Fibroblast of lung (primary cell): Measurements from ENCODE around the gene UVRAG. TPM values are rescaled to one million over a fixed set of nuclear protein-coding genes. Genes with fewer than 3 reads are reported as not detected.

ENCODE experiments used
- DNase-seq, 2 donors: peaks; one replicate each; pipeline versions ENCODE4 v3.0.0 to v3.0.0-alpha.2; 2010; ENCODE audit warnings: low read depth in 2 of 2
- H2AFZ ChIP-seq: 2 replicates; pipeline ENCODE4 v1.5.1; 2012; ENCODE audit warnings: low read length, control low read depth, inconsistent platforms
- H3K27ac ChIP-seq: 2 replicates; pipeline ENCODE4 v1.5.1; 2011; ENCODE audit warnings: low read length, control low read depth; ENCODE audit not compliant: insufficient read depth
- H3K27me3 ChIP-seq: 2 replicates; pipeline ENCODE4 v1.5.1; 2011; ENCODE audit warnings: mild to moderate bottlenecking, low read length; ENCODE audit not compliant: control insufficient read depth, insufficient read depth
- H3K36me3 ChIP-seq: 2 replicates; pipeline ENCODE4 v1.5.1; 2011; ENCODE audit warnings: low read length; ENCODE audit not compliant: control insufficient read depth, insufficient read depth
- H3K4me1 ChIP-seq: 2 replicates; pipeline ENCODE4 v1.5.1; 2011; ENCODE audit warnings: low read length; ENCODE audit not compliant: control insufficient read depth, insufficient read depth; ENCODE audit errors: extremely low read depth
- H3K4me2 ChIP-seq: 2 replicates; pipeline ENCODE4 v1.5.1; 2011; ENCODE audit warnings: low read length, control low read depth; ENCODE audit not compliant: insufficient read depth; ENCODE audit errors: extremely low read depth
- H3K4me3 ChIP-seq, 4 experiments: fragments of 200-600 bp in 1 of 4; sonication (generic) in 1 of 4; replicated peaks in 1 of 4; 2 replicates each; pipeline ENCODE4 v1.5.1; 2011 to 2016; ENCODE audit warnings: low read length in 4 of 4, low read depth in 3 of 4, mild to moderate bottlenecking in 3 of 4, control low read depth in 2 of 4, inconsistent platforms in 1 of 4, mixed read lengths in 1 of 4; ENCODE audit not compliant: insufficient read depth in 1 of 4; ENCODE audit errors: control extremely low read depth in 1 of 4
- H3K79me2 ChIP-seq: 2 replicates; pipeline ENCODE4 v1.5.1; 2012; ENCODE audit warnings: mild to moderate bottlenecking, low read length, inconsistent platforms; ENCODE audit not compliant: control insufficient read depth, insufficient read depth
- H3K9ac ChIP-seq: 2 replicates; pipeline ENCODE4 v1.5.1; 2011; ENCODE audit warnings: mild to moderate bottlenecking, low read length, control low read depth; ENCODE audit not compliant: insufficient read depth
- H3K9me3 ChIP-seq: 2 replicates; pipeline ENCODE4 v1.5.1; 2012; ENCODE audit warnings: low read depth, low read length; ENCODE audit not compliant: control insufficient read depth, insufficient read depth
- H4K20me1 ChIP-seq: 2 replicates; pipeline ENCODE4 v1.5.1; 2011; ENCODE audit warnings: low read length; ENCODE audit not compliant: control insufficient read depth, insufficient read depth; ENCODE audit errors: extremely low read depth
- CTCF ChIP-seq, 2 donors: IDR thresholded peaks in 1 of 2; conservative IDR thresholded peaks in 1 of 2; 1 replicate in 1 of 2; 2 replicates in 1 of 2; pipeline ENCODE4 v1.5.1; 2011 to 2012; ENCODE audit warnings: low read length in 2 of 2, control low read depth in 1 of 2, inconsistent platforms in 1 of 2, low read depth in 1 of 2, mild to moderate bottlenecking in 1 of 2
- EZH2 ChIP-seq: IDR thresholded peaks from 2 replicates; pipeline ENCODE4 v1.5.1; 2012; ENCODE audit warnings: low read length, control low read depth, mild to moderate bottlenecking; ENCODE audit errors: missing control alignments
- polyA plus RNA-seq, 2 donors: library from polyadenylated mRNA; depleted of rRNA in 1 of 2; stranded (reverse) in 1 of 2; unstranded in 1 of 2; fragments of >200 nt; gene quantifications; 2 replicates each; pipeline ENCODE4 v1.2.1, GENCODE V29; 2011 to 2012; ENCODE audit warnings: missing spikeins in 1 of 2
- total RNA-seq: library from RNA; depleted of rRNA; stranded (reverse); fragments of >200 nt; gene quantifications from 2 replicates; pipeline ENCODE4 v1.2.1, GENCODE V29; 2014

UVRAG gene
- total and polyA plus RNA-seq, 2 donors (not counting 1 experiment from before 2014, with no cell fraction given), result 15.8 to 22.1 TPM

DNA sequence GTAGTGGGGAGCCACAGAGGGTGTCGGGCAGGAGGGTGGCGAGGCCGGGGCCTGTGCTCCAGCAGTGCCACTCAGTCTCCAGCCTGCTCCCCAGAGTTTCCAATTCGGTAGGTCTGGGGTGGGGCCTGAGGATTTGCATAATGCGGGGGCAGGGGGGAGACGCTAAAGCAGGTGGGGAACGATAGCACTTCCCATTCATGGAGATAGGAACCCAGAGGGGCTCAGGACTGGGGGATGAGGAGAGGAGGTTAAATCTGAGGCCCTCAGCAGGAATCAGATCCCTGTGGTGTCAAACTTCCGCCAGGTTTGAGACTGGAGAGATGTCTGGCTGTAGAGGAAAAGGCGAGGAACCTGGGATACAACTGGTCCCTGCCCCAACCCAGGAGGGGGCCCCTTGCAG, 361.5 kb downstream of the UVRAG start:
- Histone ChIP-seq H3K4me2 (no peak overlapping the region), H3K79me2 (no peaks in the 10 kb centered on the region), H4K20me1 (no peaks in the 10 kb centered on the region), H3K4me1 (no peaks in the 10 kb centered on the region), H3K9ac (no peak overlapping the region), H3K27ac (no peak overlapping the region), H3K4me3 (no peak overlapping the region), H3K9me3 (no peaks in the 10 kb centered on the region), H3K27me3 (peaks cover 2% of the 10 kb centered on the region), H3K36me3 (no peaks in the 10 kb centered on the region), H2AFZ (no peak overlapping the region)
- TF ChIP-seq CTCF (conservative IDR thresholded peaks at IDR 0.05 in 1 of 2, IDR thresholded peaks at IDR 0.05 in 1 of 2; ENCODE audit: low read depth in 1 of 2, low read length in 2 of 2), result no peak
- TF ChIP-seq EZH2, result no peak
- DNase-seq, result no peak

- H3K27ac ChIP-seq, result no peak overlapping the region
- no peaks in the 10 kb centered on the region for H3K4me1 ChIP-seq
- H3K4me3 ChIP-seq, result no peak overlapping the region
- H3K79me2 ChIP-seq, result no peaks in the 10 kb centered on the region
- no peaks in the 10 kb centered on the region for H3K36me3 ChIP-seq
- no peak overlapping the region for H3K9ac ChIP-seq
- DNase-seq, result no peak
- no peaks in the 10 kb centered on the region for H4K20me1 ChIP-seq
- H3K27me3 ChIP-seq, result peaks cover 2% of the 10 kb centered on the region
- H3K4me2 ChIP-seq, result no peak overlapping the region
- no peak overlapping the region for H2AFZ ChIP-seq
- TF ChIP-seq CTCF (conservative IDR thresholded peaks at IDR 0.05 in 1 of 2, IDR thresholded peaks at IDR 0.05 in 1 of 2; ENCODE audit: low read depth in 1 of 2, low read length in 2 of 2) (no peak), EZH2 (no peak)
- no peaks in the 10 kb centered on the region for H3K9me3 ChIP-seq
Observed at GRCh38 chr11:76177250-76177686, 362.3 kb downstream of the UVRAG start.

GRCh38 chr11:76179147-76179546, 364.1 kb downstream of the UVRAG start:
- no peak overlapping the region for H3K9ac ChIP-seq
- TF ChIP-seq EZH2 (no peak), CTCF (conservative IDR thresholded peaks at IDR 0.05 in 1 of 2, IDR thresholded peaks at IDR 0.05 in 1 of 2; ENCODE audit: low read depth in 1 of 2, low read length in 2 of 2) (no peak)
- H3K4me1 ChIP-seq, result no peaks in the 10 kb centered on the region
- no peaks in the 10 kb centered on the region for H3K79me2 ChIP-seq
- no peak for DNase-seq
- H3K36me3 ChIP-seq, result no peaks in the 10 kb centered on the region
- H3K27me3 ChIP-seq, result no peaks in the 10 kb centered on the region
- no peak overlapping the region for H3K27ac ChIP-seq
- H3K4me3 ChIP-seq, result no peak overlapping the region
- H3K4me2 ChIP-seq, result no peak overlapping the region
- H4K20me1 ChIP-seq, result no peaks in the 10 kb centered on the region
- no peak overlapping the region for H2AFZ ChIP-seq
- no peaks in the 10 kb centered on the region for H3K9me3 ChIP-seq
